Pulmonary artery endothelial cell (primary cell): ENCODE data around the gene EYS. TPM values are rescaled to one million over a fixed set of nuclear protein-coding genes. Genes with fewer than 3 reads are reported as not detected.

Experiments used
- DNase-seq: peaks from one replicate; pipeline ENCODE4 v3.0.0-alpha.2; 2011; ENCODE audit warnings: low read depth, low spot score
- total RNA-seq: library from RNA; depleted of rRNA; stranded (reverse); fragments of >200 nt; gene quantifications from 2 replicates; pipeline ENCODE4 v1.2.3, GENCODE V29; 2014

Gene EYS
- total RNA-seq, 1 donor from 2014 or later: not detected

- DNase-seq: no peak
These were observed 1536.7 kb downstream of the EYS start for GRCh38 chr6:64170316-64170715.

- DNase-seq: no peak
These were observed 1546.5 kb downstream of the EYS start for GRCh38 chr6:64160486-64160885.

- no peak for DNase-seq
These were observed 1552.0 kb downstream of the EYS start for GRCh38 chr6:64155063-64155462.

GRCh38 chr6:64146876-64147275 is 1560.2 kb downstream of the EYS start:
- DNase-seq: no peak

DNA sequence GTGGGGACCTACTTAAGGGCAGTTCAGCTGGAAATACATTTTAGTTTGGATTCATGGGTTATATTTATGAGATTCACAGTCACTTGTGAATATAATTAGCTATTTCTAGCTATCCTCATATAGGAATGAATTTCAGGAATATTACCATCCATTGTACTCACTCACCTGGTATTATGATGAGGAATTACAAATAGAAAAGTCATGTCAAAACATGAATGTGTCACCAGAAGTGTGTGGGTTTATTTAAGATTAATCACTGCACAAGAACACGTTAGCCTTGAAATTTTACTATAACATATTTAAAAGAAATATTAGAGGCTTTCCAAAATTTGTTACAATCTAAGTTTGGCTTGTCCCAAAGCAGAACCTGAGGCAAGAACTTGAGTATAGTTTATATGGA is 1560.9 kb downstream of the EYS start:
- no peak for DNase-seq

DNA sequence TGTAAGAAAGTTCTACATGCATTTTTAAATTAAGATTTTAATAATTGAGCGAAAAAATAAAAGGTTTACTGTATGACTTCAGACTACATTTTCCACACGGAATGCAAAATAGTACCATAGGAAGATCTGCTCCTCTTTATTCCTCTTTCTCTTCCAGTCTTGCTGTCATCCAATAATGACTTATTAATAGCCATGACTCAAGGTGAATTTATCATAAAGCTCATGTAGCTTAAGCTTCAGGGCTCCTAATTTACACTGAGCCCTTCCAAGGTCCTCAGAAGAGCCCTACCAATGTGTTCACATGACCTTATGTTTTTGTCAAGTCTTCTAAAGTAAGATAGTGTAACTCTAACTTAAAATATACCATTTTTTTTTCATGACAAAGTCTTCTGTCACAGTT is 1561.4 kb downstream of the EYS start:
- no peak for DNase-seq

- no peak for DNase-seq
These were observed 1563.9 kb downstream of the EYS start for GRCh38 chr6:64143101-64143500.

- DNase-seq: no peak
These were observed 1565.3 kb downstream of the EYS start for GRCh38 chr6:64141680-64142079.

DNA sequence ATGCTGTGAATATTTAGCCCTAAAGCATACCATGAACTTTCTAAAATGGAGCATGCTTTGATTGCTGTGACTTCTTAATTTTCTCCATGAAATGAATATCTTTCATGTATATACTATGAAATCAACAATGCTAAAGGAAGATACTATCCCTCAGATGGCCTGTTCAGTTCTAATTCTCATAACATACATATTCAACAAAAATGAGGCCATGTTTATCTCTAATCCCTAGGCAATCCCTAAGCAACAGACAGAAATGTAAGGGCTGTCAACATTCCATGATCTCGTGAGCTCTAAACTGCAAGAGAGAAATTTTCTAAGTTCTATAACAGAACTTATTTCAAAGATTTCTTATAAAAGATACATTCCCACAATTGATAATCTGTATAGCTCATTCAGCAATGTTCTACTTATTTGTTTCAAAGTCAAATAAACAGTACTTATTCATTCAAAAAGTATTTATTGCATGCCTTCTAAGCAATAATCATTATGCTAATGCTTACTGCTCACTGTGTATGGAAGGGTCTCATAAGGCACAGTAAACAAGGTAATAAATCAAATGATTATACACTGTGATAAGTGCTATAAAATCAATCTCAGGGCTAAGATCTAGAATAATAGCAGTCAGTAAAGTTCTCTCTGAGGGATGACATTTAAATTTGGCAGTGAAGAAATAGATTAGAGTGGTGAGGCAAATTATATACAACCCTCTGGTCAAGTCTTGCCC is 1578.6 kb downstream of the EYS start:
- no peak for DNase-seq

DNA sequence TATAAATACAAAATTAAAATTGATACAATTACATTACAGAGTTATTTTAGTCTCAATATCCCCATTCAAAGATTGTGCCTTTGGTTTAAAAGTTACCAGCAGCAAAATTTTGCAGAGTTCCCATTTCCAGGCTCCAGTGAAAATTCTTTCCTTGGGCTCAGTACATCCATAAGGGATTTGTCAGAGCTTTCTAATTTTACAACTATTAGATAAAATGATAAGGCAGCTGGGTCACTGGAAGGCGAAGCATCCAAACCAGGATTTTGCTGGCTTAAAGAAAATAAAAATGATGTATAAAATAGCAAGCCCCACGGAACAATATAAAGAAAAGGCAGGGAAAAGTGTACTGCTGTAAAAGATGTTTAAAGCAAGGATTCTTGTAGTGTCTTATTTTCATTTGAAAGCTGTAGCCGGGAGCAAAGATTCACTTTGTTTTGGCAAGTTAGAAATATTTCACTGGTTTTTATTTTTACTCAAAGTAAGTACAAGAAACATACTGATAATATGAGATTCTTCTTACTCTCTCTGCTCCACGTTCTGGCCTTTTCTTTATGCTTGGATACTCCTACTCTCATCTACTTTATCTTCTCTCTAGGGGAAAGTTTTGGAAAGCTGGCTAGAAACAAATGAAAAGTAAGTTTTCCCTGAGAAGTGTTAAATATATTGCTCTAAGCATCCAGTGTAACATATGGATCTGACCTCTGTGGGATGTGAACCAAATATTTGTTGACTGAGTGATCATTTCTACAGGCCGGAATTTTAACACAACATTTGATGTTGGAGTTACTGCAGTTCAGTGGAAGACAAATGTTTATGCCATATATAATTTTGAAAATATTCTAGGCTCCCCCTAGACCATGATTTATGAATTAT is 1583.0 kb downstream of the EYS start:
- no peak for DNase-seq

GRCh38 chr6:64122712-64123375 is 1584.2 kb downstream of the EYS start:
- DNase-seq: no peak

- no peak for DNase-seq
These were observed 1585.9 kb downstream of the EYS start for GRCh38 chr6:64121011-64121565.

DNA sequence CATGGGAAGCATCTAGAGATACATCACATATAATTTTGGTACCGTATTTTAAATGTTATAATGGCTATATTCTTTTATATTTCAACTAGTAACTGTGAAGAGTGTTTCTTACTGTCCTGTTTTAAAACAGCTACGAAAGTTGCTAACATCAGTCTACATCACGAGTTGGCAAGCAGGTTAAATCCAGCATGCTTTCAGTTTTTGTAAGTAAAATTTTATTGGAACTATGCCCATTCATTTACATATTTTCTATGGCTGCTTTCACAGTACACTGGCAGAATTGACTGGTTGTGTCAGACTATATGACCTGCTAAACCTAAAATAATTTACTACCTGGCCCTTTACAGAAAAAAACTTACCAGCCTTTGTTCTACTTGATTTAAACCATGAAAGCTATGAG is 1593.3 kb downstream of the EYS start:
- no peak for DNase-seq

DNA sequence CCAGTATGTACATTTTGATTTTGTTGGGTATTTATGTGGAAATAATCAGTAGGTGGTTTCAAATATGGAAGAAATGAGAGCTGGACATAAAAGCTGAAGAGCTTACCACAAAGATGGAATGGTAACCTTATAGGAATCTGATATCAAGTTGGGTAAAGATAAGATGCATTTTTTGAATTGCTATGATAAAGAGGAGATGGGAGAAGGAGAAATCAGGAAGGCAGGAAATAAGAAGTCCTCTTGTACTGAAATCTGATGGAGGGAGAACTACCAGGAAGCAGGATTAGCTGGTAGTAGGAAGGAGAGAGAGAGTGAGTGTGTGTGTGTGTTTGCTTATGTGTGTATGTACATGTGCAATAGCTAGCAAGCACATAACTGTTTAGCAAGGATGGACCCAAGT is 1603.0 kb downstream of the EYS start:
- DNase-seq: no peak

GRCh38 chr6:64103480-64103879 is 1603.5 kb downstream of the EYS start:
- no peak for DNase-seq

- DNase-seq: no peak
These were observed 1606.2 kb downstream of the EYS start for GRCh38 chr6:64100702-64101303.

DNA sequence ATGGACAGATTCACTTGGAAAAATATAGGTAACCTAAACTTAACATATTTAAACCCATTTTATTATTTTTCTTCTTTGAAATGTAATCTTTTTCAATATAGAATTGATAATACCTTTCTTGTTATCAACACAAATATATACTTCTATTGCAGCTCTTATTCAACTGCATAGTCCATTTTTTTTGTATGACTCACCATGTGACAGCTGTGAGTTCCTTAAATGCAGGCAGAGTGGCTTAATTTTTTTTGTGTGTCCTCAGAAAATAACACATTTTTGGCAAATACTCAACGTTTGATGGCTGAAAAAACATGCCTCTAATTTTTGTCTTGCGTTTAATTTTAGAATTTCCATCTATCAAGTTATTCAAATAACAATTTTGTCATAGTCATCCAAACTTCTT is 1616.7 kb downstream of the EYS start:
- no peak for DNase-seq

GRCh38 chr6:64085126-64085525 is 1621.9 kb downstream of the EYS start:
- DNase-seq: no peak

DNA sequence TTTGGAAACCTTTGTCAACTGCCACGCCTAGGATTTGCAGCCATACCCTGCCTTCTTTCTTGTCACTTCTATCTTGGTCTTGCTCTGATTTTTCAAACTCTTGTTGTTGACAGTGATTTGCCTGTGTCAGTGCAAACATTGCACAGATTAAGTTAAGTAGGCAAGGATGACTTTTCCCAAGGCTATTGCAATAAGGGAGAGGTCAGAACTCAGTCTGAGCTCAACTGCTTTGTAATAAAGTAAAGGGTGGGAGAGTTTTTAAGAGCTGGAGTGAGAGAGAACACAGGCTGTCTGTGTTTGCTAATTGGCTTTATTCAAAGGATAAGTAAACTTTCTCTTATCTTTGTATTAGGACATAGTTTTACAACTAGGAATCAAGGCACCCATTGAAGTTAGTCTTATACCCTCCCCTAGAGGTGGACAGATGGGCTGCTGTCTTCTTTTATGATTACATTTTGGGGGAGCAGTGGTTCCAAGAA is 1622.8 kb downstream of the EYS start:
- no peak for DNase-seq

DNA sequence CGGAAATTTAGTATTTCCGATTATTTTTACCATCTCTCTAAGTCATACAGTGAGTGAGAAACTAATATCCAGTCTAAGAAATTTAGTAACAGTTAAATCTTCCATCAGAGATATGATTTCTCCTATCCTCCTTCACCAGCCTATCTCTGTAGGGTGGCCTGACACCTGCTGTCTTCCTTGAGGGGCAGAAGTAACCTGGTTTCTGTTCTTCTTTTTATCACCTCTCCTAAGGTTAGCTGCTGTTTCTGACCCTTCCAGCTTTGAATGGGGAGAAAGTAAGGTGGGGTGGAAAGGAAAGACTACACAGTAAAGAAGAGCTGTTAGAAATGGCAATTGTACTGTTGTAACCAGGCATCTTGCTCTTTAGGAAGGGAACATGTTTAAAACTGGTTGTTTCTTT is 1623.8 kb downstream of the EYS start:
- DNase-seq: no peak

DNA sequence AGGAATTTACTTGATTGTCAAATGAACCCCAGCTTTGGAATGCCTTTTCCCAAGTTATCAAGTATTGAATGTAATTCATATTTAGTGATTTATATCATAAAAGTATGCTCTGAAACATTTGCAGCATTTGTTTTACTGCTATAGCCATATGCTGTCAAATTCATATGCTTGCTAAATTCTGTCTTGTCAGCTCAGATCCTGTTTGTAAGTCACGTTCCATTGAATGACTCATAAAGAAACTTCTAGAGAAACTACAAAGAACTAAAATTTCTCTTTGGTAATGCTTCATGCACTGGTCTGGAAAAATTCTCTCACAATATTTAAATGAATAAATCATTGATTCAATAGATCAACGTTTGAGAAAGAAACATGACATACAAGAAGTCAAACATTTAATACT is 1625.6 kb downstream of the EYS start:
- no peak for DNase-seq
